ENCODE data around the gene PRDM16. TPM values are rescaled to one million over a fixed set of nuclear protein-coding genes. Genes with fewer than 3 reads are reported as not detected.

PRDM16 gene
- total RNA-seq, 1 experiment from 2014 or later = 22.3 TPM

- Histone ChIP-seq H3K4me1 (ENCODE audit: control insufficient read depth, insufficient read depth, low read length) (peaks cover 11% of the 10 kb centered on the region), H3K4me3 (ENCODE audit: low read depth in 2 of 2, low read length in 2 of 2) (no peak overlapping the region), H3K27ac (ENCODE audit: low read length) (no peak overlapping the region), H3K36me3 (ENCODE audit: control insufficient read depth, insufficient read depth, low read length) (no peaks in the 10 kb centered on the region), H3K9me3 (ENCODE audit: control insufficient read depth, insufficient read depth, low read depth, low read length) (no peaks in the 10 kb centered on the region), H3K27me3 (ENCODE audit: control insufficient read depth, insufficient read depth, low read length) (no peaks in the 10 kb centered on the region)
- intact Hi-C loops (cut with micrococcal nuclease; ENCODE audit: unreplicated experiment) = no loop called here
- ChIA-PET POLR2A (no interaction called here), CTCF (interaction anchor here (0.9 kb wide), 1 partner anchor 17 kb away, joined by 4 read pairs; no protein-coding TSS in a partner anchor)
- in situ Hi-C loops (cut with HindIII; ENCODE audit: low pct_unique_long_range_greater_than_20kb, low sequenced_read_pairs) = no loop called here
- BruUV-seq (replicated peaks) = no TSS peak
- no peak for DNase-seq (ENCODE audit: low read depth, low spot score)
- ATAC-seq = no peak; the same call in 1 of the 2 replicates
- no peak for TF ChIP-seq TCF7L2 (IDR thresholded peaks at IDR 0.05; ENCODE audit: low read depth, low read length)
- no peak for TF ChIP-seq REST (IDR thresholded peaks at IDR 0.05; ENCODE audit: insufficient read depth in 1 of 2, low read depth in 2 of 2, low read length in 1 of 2)
- TF ChIP-seq SIN3A (IDR thresholded peaks at IDR 0.05; ENCODE audit: borderline replicate concordance, insufficient read depth, low read depth, low read length) = no peak
- no peak for TF ChIP-seq CTCF (IDR thresholded peaks at IDR 0.05)
- no peak for TF ChIP-seq POLR2AphosphoS5 (IDR thresholded peaks at IDR 0.05; ENCODE audit: low read depth, low read length)
These were observed 13.8 kb downstream of the PRDM16 start for GRCh38 chr1:3082571-3083516.

GRCh38 chr1:3084154-3084553 is 15.2 kb downstream of the PRDM16 start:
- in situ Hi-C loops (cut with HindIII; ENCODE audit: low pct_unique_long_range_greater_than_20kb, low sequenced_read_pairs) (no loop called here), intact Hi-C loops (cut with micrococcal nuclease; ENCODE audit: unreplicated experiment) (no loop called here)
- Histone ChIP-seq H3K27me3 (ENCODE audit: control insufficient read depth, insufficient read depth, low read length) (no peaks in the 10 kb centered on the region), H3K27ac (ENCODE audit: low read length) (no peak overlapping the region), H3K36me3 (ENCODE audit: control insufficient read depth, insufficient read depth, low read length) (no peaks in the 10 kb centered on the region), H3K4me1 (ENCODE audit: control insufficient read depth, insufficient read depth, low read length) (peaks cover 4% of the 10 kb centered on the region), H3K4me3 (ENCODE audit: low read depth in 2 of 2, low read length in 2 of 2) (no peak overlapping the region), H3K9me3 (ENCODE audit: control insufficient read depth, insufficient read depth, low read depth, low read length) (no peaks in the 10 kb centered on the region)
- DNase-seq (ENCODE audit: low read depth, low spot score) = no peak
- ChIA-PET POLR2A (no interaction called here), CTCF (no interaction called here)
- no peak for ATAC-seq
- TF ChIP-seq CTCF (IDR thresholded peaks at IDR 0.05) = no peak
- TF ChIP-seq SIN3A (IDR thresholded peaks at IDR 0.05; ENCODE audit: borderline replicate concordance, insufficient read depth, low read depth, low read length) = no peak
- TF ChIP-seq POLR2AphosphoS5 (IDR thresholded peaks at IDR 0.05; ENCODE audit: low read depth, low read length) = no peak
- no peak for TF ChIP-seq REST (IDR thresholded peaks at IDR 0.05; ENCODE audit: insufficient read depth in 1 of 2, low read depth in 2 of 2, low read length in 1 of 2)
- no peak for TF ChIP-seq TCF7L2 (IDR thresholded peaks at IDR 0.05; ENCODE audit: low read depth, low read length)
- no TSS peak for BruUV-seq (replicated peaks)
